Measurements from ENCODE around the gene NUAK2. TPM values are rescaled to one million over a fixed set of nuclear protein-coding genes. Genes with fewer than 3 reads are reported as not detected.

NUAK2 gene
- total RNA-seq, 1 donor from 2014 or later: 140 TPM

- no peak for TF ChIP-seq CTCF (IDR thresholded peaks at IDR 0.05; ENCODE audit: insufficient read depth, low read length, poor library complexity, severe bottlenecking)
- H3K4me3 ChIP-seq (ENCODE audit: low read depth, low read length): no peak overlapping the region
- no peak for DNase-seq (ENCODE audit: low read depth)
- no peaks in the 10 kb centered on the region for H3K36me3 ChIP-seq (ENCODE audit: control insufficient read depth, insufficient read depth, low read length)
- no peaks in the 10 kb centered on the region for H3K27me3 ChIP-seq (ENCODE audit: control insufficient read depth, insufficient read depth, low read length)
Observed at GRCh38 chr1:205258719-205259118, 62.8 kb downstream of the NUAK2 start.

- Histone ChIP-seq H3K4me3 (ENCODE audit: low read depth, low read length) (no peak overlapping the region), H3K27me3 (ENCODE audit: control insufficient read depth, insufficient read depth, low read length) (no peaks in the 10 kb centered on the region), H3K36me3 (ENCODE audit: control insufficient read depth, insufficient read depth, low read length) (no peaks in the 10 kb centered on the region)
- DNase-seq (ENCODE audit: low read depth): no peak
- no peak for TF ChIP-seq CTCF (IDR thresholded peaks at IDR 0.05; ENCODE audit: insufficient read depth, low read length, poor library complexity, severe bottlenecking)
Observed at GRCh38 chr1:205258261-205258691, 63.3 kb downstream of the NUAK2 start.

- Histone ChIP-seq H3K27me3 (ENCODE audit: control insufficient read depth, insufficient read depth, low read length) (no peaks in the 10 kb centered on the region), H3K36me3 (ENCODE audit: control insufficient read depth, insufficient read depth, low read length) (no peaks in the 10 kb centered on the region), H3K4me3 (ENCODE audit: low read depth, low read length) (no peak overlapping the region)
- no peak for DNase-seq (ENCODE audit: low read depth)
- TF ChIP-seq CTCF (IDR thresholded peaks at IDR 0.05; ENCODE audit: insufficient read depth, low read length, poor library complexity, severe bottlenecking): no peak
Observed at GRCh38 chr1:205257735-205258134, 63.8 kb downstream of the NUAK2 start.

- DNase-seq (ENCODE audit: low read depth): no peak
- TF ChIP-seq CTCF (IDR thresholded peaks at IDR 0.05; ENCODE audit: insufficient read depth, low read length, poor library complexity, severe bottlenecking): no peak
- no peaks in the 10 kb centered on the region for H3K36me3 ChIP-seq (ENCODE audit: control insufficient read depth, insufficient read depth, low read length)
- H3K27me3 ChIP-seq (ENCODE audit: control insufficient read depth, insufficient read depth, low read length): no peaks in the 10 kb centered on the region
- H3K4me3 ChIP-seq (ENCODE audit: low read depth, low read length): no peak overlapping the region
Observed at GRCh38 chr1:205256951-205257625, 64.5 kb downstream of the NUAK2 start.

GRCh38 chr1:205255941-205256780 lies 65.4 kb downstream of the NUAK2 start:
- Histone ChIP-seq H3K36me3 (ENCODE audit: control insufficient read depth, insufficient read depth, low read length) (no peaks in the 10 kb centered on the region), H3K27me3 (ENCODE audit: control insufficient read depth, insufficient read depth, low read length) (no peaks in the 10 kb centered on the region), H3K4me3 (ENCODE audit: low read depth, low read length) (no peak overlapping the region)
- no peak for DNase-seq (ENCODE audit: low read depth)
- TF ChIP-seq CTCF (IDR thresholded peaks at IDR 0.05; ENCODE audit: insufficient read depth, low read length, poor library complexity, severe bottlenecking): peak; percentile 97

Other genes with a start within 250 kb of the NUAK2 start
- gene TMEM81, start 237.3 kb downstream of the NUAK2 start, total RNA-seq: 3.0 and 3.6 TPM in 2 replicates
- 15.4 and 17.2 TPM in 2 replicates for gene RBBP5, start 199.8 kb downstream of the NUAK2 start, total RNA-seq
- 13.2 and 13.8 TPM in 2 replicates for gene DSTYK, start 110.0 kb downstream of the NUAK2 start, total RNA-seq
- 12.7 and 15.7 TPM in 2 replicates for gene TMCC2, start 93.8 kb downstream of the NUAK2 start, total RNA-seq
- 6.7 and 16.5 TPM in 2 replicates for gene KLHDC8A, start 35.2 kb upstream of the NUAK2 start, total RNA-seq
- 4.3 and 5.1 TPM in 2 replicates for gene LEMD1, start 100.3 kb upstream of the NUAK2 start, total RNA-seq
- 1.5 and 2.0 TPM in 2 replicates for gene BLACAT1, start 134.3 kb upstream of the NUAK2 start, total RNA-seq
- 12.1 and 14.0 TPM in 2 replicates for gene CDK18, start 182.9 kb upstream of the NUAK2 start, total RNA-seq

All from kidney epithelial cell (primary cell).